Ovary (tissue), 10 donors: ENCODE data around the gene TRIM46. TPM values are rescaled to one million over a fixed set of nuclear protein-coding genes. Genes with fewer than 3 reads are reported as not detected.

ENCODE experiments used
- DNase-seq, 5 donors: peaks; one replicate each; pipeline ENCODE4 v3.0.0-alpha.2; 2019 to 2020
- H3K27ac ChIP-seq, 2 donors: fragments of 200-600 bp; one replicate each; pipeline versions ENCODE4 v1.5.1 to v1.8.0; 2019 to 2022
- H3K27me3 ChIP-seq: fragments of 200-600 bp; one replicate; pipeline ENCODE4 v1.8.0; 2022
- H3K36me3 ChIP-seq: fragments of 200-600 bp; sonication (generic); one replicate; pipeline ENCODE4 v1.5.1; 2019
- H3K4me1 ChIP-seq: one replicate; pipeline ENCODE4 v1.8.1; 2013; ENCODE audit warnings: mild to moderate bottlenecking, moderate library complexity; ENCODE audit not compliant: insufficient read depth
- H3K4me3 ChIP-seq: fragments of 200-600 bp; sonication (generic); one replicate; pipeline ENCODE4 v1.5.1; 2017
- H3K9me3 ChIP-seq, 2 donors: fragments of 200-600 bp in 1 of 2; sonication (generic) in 1 of 2; one replicate each; pipeline versions ENCODE4 v1.5.1 to v1.8.1; 2013 to 2019; ENCODE audit warnings: mild to moderate bottlenecking in 1 of 2, moderate library complexity in 1 of 2
- EP300 ChIP-seq: sonication (generic); formaldehyde crosslinking; IDR thresholded peaks from one replicate; pipeline ENCODE4 v1.6.1; 2017; ENCODE audit warnings: antibody characterized with exemption
- POLR2A ChIP-seq: fragments of 450-650 bp; IDR thresholded peaks from one replicate; pipeline ENCODE4 v1.6.1; 2017; ENCODE audit warnings: antibody characterized with exemption, mild to moderate bottlenecking, moderate library complexity
- WGBS, 3 donors: extraction: QIAGEN DNeasy Blood & Tissue Kit in 1 of 3; methylation state at CpG; one replicate each; pipeline versions ENCODE4 v1.1.5 to v1.1.7; 2013 to 2017; 5-methylcytosine and 5-hydroxymethylcytosine counted together
- intact Hi-C, 4 donors: fragments of 100-400 bp; cut with DNase I; formaldehyde crosslinking; loops; one replicate each; pipeline versions ENCODE4 v1.11.0 to v1.15.1; 2022 to 2023
- long read RNA-seq, 3 donors: library from polyadenylated mRNA in 2 of 3; unstranded in 2 of 3; transcript quantifications; one replicate each; pipeline ENCODE4 v2.0.0 and lab custom pipeline, GENCODE V29; 2021 to 2026
- polyA plus RNA-seq, 2 donors: library from polyadenylated mRNA; stranded (reverse); fragments of 200-250 nt in 1 of 2; fragments of 350-450 nt in 1 of 2; fragmentation: Illumina TruSeq in 1 of 2; extraction: RNeasy Lipid Tissue Mini Kit (QIAGEN cat#74804) in 1 of 2; gene quantifications; one replicate each; pipeline ENCODE4 v1.2.3, GENCODE V29; 2013 to 2014
- total RNA-seq, 7 donors: library from RNA; depleted of rRNA in 2 of 7; stranded (reverse); fragments of >200 nt in 2 of 7; fragmentation: NEBNext Ultra II Directional in 3 of 7; extraction: Animal tissue kit (Norgen Biotek cat#: 25700) in 3 of 7; gene quantifications; one replicate each; pipeline versions ENCODE4 v1.1.0 to v1.2.4, GENCODE V29; 2016 to 2023
- TF ChIP-seq, protein P1 (sequence below), 3 donors: fragments of 450-650 bp in 2 of 3; fragments of 200-600 bp in 1 of 3; IDR thresholded peaks; one replicate each; pipeline versions ENCODE4 v1.5.1 to v1.8.0; 2016 to 2022; ENCODE audit warnings: antibody characterized with exemption in 3 of 3, mild to moderate bottlenecking in 1 of 3
- donor health status: DM: no; HTN: no; CAD: no; lungs with moderate emphysema.
- donor health status: DM: no; HTN: no; CAD: no.
- donor health status: Bipolar disorder and iron deficiency.
- donor health status: DM: yes; HTN: yes; CAD: no.
- donor health status: DM: no; HTN: no; CAD: no.
- donor health status: DM: yes; HTN: yes; CAD: no.

TRIM46 gene
- total RNA-seq (under 1 TPM in 6 of 7 donors, not detected in 1; 0.12 to 0.87 (median 0.54) TPM), polyA plus RNA-seq (under 1 TPM; 0.12 to 0.24 TPM)
- long read RNA-seq, donor 1 = 0 reads
- long read RNA-seq, donor 2 = 0 reads
- long read RNA-seq, donor 3 = 0 reads

GRCh38 chr1:155173478-155174323 is at the start of gene TRIM46:
TRIM46 (plus strand) TSS chr1:155173849; CDS start chr1:155173967, 118 bp downstream.
- no peaks in the 10 kb centered on the region for H3K9me3 ChIP-seq
- peak in 2 of 5 donors; percentile 51 to 53 for DNase-seq
- no peaks in the 10 kb centered on the region for H3K36me3 ChIP-seq
- H3K27me3 ChIP-seq = no peaks in the 10 kb centered on the region
- TF ChIP-seq, protein P1, sequence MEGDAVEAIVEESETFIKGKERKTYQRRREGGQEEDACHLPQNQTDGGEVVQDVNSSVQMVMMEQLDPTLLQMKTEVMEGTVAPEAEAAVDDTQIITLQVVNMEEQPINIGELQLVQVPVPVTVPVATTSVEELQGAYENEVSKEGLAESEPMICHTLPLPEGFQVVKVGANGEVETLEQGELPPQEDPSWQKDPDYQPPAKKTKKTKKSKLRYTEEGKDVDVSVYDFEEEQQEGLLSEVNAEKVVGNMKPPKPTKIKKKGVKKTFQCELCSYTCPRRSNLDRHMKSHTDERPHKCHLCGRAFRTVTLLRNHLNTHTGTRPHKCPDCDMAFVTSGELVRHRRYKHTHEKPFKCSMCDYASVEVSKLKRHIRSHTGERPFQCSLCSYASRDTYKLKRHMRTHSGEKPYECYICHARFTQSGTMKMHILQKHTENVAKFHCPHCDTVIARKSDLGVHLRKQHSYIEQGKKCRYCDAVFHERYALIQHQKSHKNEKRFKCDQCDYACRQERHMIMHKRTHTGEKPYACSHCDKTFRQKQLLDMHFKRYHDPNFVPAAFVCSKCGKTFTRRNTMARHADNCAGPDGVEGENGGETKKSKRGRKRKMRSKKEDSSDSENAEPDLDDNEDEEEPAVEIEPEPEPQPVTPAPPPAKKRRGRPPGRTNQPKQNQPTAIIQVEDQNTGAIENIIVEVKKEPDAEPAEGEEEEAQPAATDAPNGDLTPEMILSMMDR (IDR thresholded peaks at IDR 0.05) = peak in 1 of 3 donors; percentile 4
- no peak for TF ChIP-seq POLR2A
- TF ChIP-seq EP300 = no peak
- H3K27ac ChIP-seq = peak within 1 kb of the TSS; percentile 56 to 80
- intact Hi-C loops = loop anchor here in 2 of 4 donors (5.0 to 10.0 kb wide), 3 partner anchors 36 to 421 kb away; partner anchors contain the start of genes RUSC1 (in 1 of the 2) and SLC50A1 (in 1 of the 2)
- H3K4me3 ChIP-seq = peak within 1 kb of the TSS; percentile 95
- WGBS, 3 donors = 1 to 3% (median 2%) methylated on average over 38 of the region's 38 CpGs
- no peaks in the 10 kb centered on the region for H3K4me1 ChIP-seq

- peak in 1 of 5 donors; percentile 42 for DNase-seq
- no peaks in the 10 kb centered on the region for H3K9me3 ChIP-seq
- WGBS, 3 donors = 71 to 73% (median 73%) methylated on average over 15 to 16 of the region's 16 CpGs
- H3K36me3 ChIP-seq = no peaks in the 10 kb centered on the region
- no peak overlapping the region for H3K4me3 ChIP-seq
- intact Hi-C loops = loop anchor here in 2 of 4 donors (5.0 kb wide), 1 partner anchor 32 kb away; no protein-coding TSS in a partner anchor
- no peaks in the 10 kb centered on the region for H3K27me3 ChIP-seq
- no peak overlapping the region for H3K27ac ChIP-seq
- H3K4me1 ChIP-seq = peaks cover 15% of the 10 kb centered on the region
- no peak for TF ChIP-seq POLR2A
- no peak for TF ChIP-seq EP300
- TF ChIP-seq, protein P1 (IDR thresholded peaks at IDR 0.05) = no peak
These were observed 48.9 kb upstream of the TRIM46 start for GRCh38 chr1:155124503-155125463.

- Histone ChIP-seq H3K27ac (peak overlapping the region; percentile 21 to 33), H3K4me1 (peaks cover 15% of the 10 kb centered on the region), H3K36me3 (no peaks in the 10 kb centered on the region), H3K4me3 (no peak overlapping the region), H3K9me3 (no peaks in the 10 kb centered on the region), H3K27me3 (no peaks in the 10 kb centered on the region)
- intact Hi-C loops = loop anchor here in 2 of 4 donors (5.0 kb wide), 1 partner anchor 33 kb away; no protein-coding TSS in a partner anchor
- TF ChIP-seq POLR2A = no peak
- no peak for TF ChIP-seq EP300
- TF ChIP-seq, protein P1 (IDR thresholded peaks at IDR 0.05) = no peak
- WGBS, 3 donors = 55 to 71% (median 64%) methylated on average over 11 of the region's 11 CpGs
- DNase-seq = peak in 3 of 5 donors; percentile 17 to 47 (median 34)
These were observed 48.1 kb upstream of the TRIM46 start for GRCh38 chr1:155125511-155125945.
